ENCODE results near the gene GPD1L. TPM values are rescaled to one million over a fixed set of nuclear protein-coding genes. Genes with fewer than 3 reads are reported as not detected.
A peak's percentile ranks its signal among the peaks of the same experiment; 100 is the strongest.

Gene GPD1L
- total RNA-seq, 3 donors from 2014 or later = 13.3 to 13.8 (median 13.8) TPM

- H3K4me1 Mint-ChIP-seq (ENCODE audit: low read depth) = peaks cover 18% of the 10 kb centered on the region
- peak in 1 of 2 donors; percentile 51 for ATAC-seq
- H3K9me3 Mint-ChIP-seq = no peaks in the 10 kb centered on the region
- H3K36me3 Mint-ChIP-seq (ENCODE audit: insufficient read depth) = peaks cover 13% of the 10 kb centered on the region
- no peak for DNase-seq
- H3K4me3 Mint-ChIP-seq = no peak overlapping the region
- no peaks in the 10 kb centered on the region for H3K27me3 Mint-ChIP-seq (ENCODE audit: low read depth)
Observed at GRCh38 chr3:32138545-32139104, 32.2 kb downstream of the GPD1L start.

GRCh38 chr3:32140943-32141342 is 34.5 kb downstream of the GPD1L start:
- Mint-ChIP-seq H3K27me3 (ENCODE audit: low read depth) (no peaks in the 10 kb centered on the region), H3K4me1 (ENCODE audit: low read depth) (peaks cover 18% of the 10 kb centered on the region), H3K36me3 (ENCODE audit: insufficient read depth) (peaks cover 6% of the 10 kb centered on the region), H3K4me3 (no peak overlapping the region), H3K9me3 (no peaks in the 10 kb centered on the region)
- DNase-seq = no peak
- no peak for ATAC-seq

GRCh38 chr3:32143849-32144757 is 37.7 kb downstream of the GPD1L start:
- H3K4me1 Mint-ChIP-seq (ENCODE audit: low read depth) = peaks cover 2% of the 10 kb centered on the region
- H3K36me3 Mint-ChIP-seq (ENCODE audit: insufficient read depth) = peaks cover 25% of the 10 kb centered on the region
- no peaks in the 10 kb centered on the region for H3K9me3 Mint-ChIP-seq
- H3K27me3 Mint-ChIP-seq (ENCODE audit: low read depth) = no peaks in the 10 kb centered on the region
- no peak overlapping the region for H3K4me3 Mint-ChIP-seq
- peak in 1 of 2 donors; percentile 69 for ATAC-seq
- peak; percentile 29 for DNase-seq

- H3K4me3 Mint-ChIP-seq = no peak overlapping the region
- DNase-seq = no peak
- H3K36me3 Mint-ChIP-seq (ENCODE audit: insufficient read depth) = peaks cover 31% of the 10 kb centered on the region
- no peaks in the 10 kb centered on the region for H3K27me3 Mint-ChIP-seq (ENCODE audit: low read depth)
- H3K9me3 Mint-ChIP-seq = no peaks in the 10 kb centered on the region
- ATAC-seq = no peak
- peaks cover 2% of the 10 kb centered on the region for H3K4me1 Mint-ChIP-seq (ENCODE audit: low read depth)
Observed at GRCh38 chr3:32146746-32147211, 40.4 kb downstream of the GPD1L start.

- no peaks in the 10 kb centered on the region for H3K9me3 Mint-ChIP-seq
- H3K4me1 Mint-ChIP-seq (ENCODE audit: low read depth) = peaks cover 2% of the 10 kb centered on the region
- DNase-seq (no peak), ATAC-seq (no peak)
- H3K27me3 Mint-ChIP-seq (ENCODE audit: low read depth) = no peaks in the 10 kb centered on the region
- H3K36me3 Mint-ChIP-seq (ENCODE audit: insufficient read depth) = peaks cover 36% of the 10 kb centered on the region
- no peak overlapping the region for H3K4me3 Mint-ChIP-seq
Observed at GRCh38 chr3:32147509-32147908, 41.1 kb downstream of the GPD1L start.

GRCh38 chr3:32147933-32148332 is 41.5 kb downstream of the GPD1L start:
- H3K27me3 Mint-ChIP-seq (ENCODE audit: low read depth) = no peaks in the 10 kb centered on the region
- H3K9me3 Mint-ChIP-seq = no peaks in the 10 kb centered on the region
- no peak overlapping the region for H3K4me3 Mint-ChIP-seq
- H3K36me3 Mint-ChIP-seq (ENCODE audit: insufficient read depth) = peaks cover 39% of the 10 kb centered on the region
- H3K4me1 Mint-ChIP-seq (ENCODE audit: low read depth) = peaks cover 2% of the 10 kb centered on the region
- ATAC-seq (no peak), DNase-seq (no peak)

- Mint-ChIP-seq H3K9me3 (no peaks in the 10 kb centered on the region), H3K36me3 (ENCODE audit: insufficient read depth) (peaks cover 39% of the 10 kb centered on the region), H3K4me1 (ENCODE audit: low read depth) (peaks cover 2% of the 10 kb centered on the region), H3K27me3 (ENCODE audit: low read depth) (no peaks in the 10 kb centered on the region), H3K4me3 (no peak overlapping the region)
- ATAC-seq = no peak
- no peak for DNase-seq
Observed at GRCh38 chr3:32148351-32148750, 41.9 kb downstream of the GPD1L start.

- Mint-ChIP-seq H3K4me1 (ENCODE audit: low read depth) (no peaks in the 10 kb centered on the region), H3K9me3 (no peaks in the 10 kb centered on the region), H3K4me3 (no peak overlapping the region), H3K36me3 (ENCODE audit: insufficient read depth) (peaks cover 37% of the 10 kb centered on the region), H3K27me3 (ENCODE audit: low read depth) (no peaks in the 10 kb centered on the region)
- DNase-seq = no peak
- ATAC-seq = no peak
Observed at GRCh38 chr3:32153414-32154204, 47.2 kb downstream of the GPD1L start.

GRCh38 chr3:32154205-32154579 is 47.8 kb downstream of the GPD1L start:
- no peak overlapping the region for H3K4me3 Mint-ChIP-seq
- no peaks in the 10 kb centered on the region for H3K9me3 Mint-ChIP-seq
- H3K4me1 Mint-ChIP-seq (ENCODE audit: low read depth) = no peaks in the 10 kb centered on the region
- DNase-seq (no peak), ATAC-seq (no peak)
- no peaks in the 10 kb centered on the region for H3K27me3 Mint-ChIP-seq (ENCODE audit: low read depth)
- H3K36me3 Mint-ChIP-seq (ENCODE audit: insufficient read depth) = peaks cover 36% of the 10 kb centered on the region

GRCh38 chr3:32155117-32155516 is 48.7 kb downstream of the GPD1L start:
- Mint-ChIP-seq H3K4me1 (ENCODE audit: low read depth) (no peaks in the 10 kb centered on the region), H3K36me3 (ENCODE audit: insufficient read depth) (peaks cover 36% of the 10 kb centered on the region), H3K9me3 (no peaks in the 10 kb centered on the region), H3K27me3 (ENCODE audit: low read depth) (no peaks in the 10 kb centered on the region), H3K4me3 (no peak overlapping the region)
- ATAC-seq (no peak), DNase-seq (no peak)

GRCh38 chr3:32157600-32158264 is 51.3 kb downstream of the GPD1L start:
- no peak overlapping the region for H3K4me3 Mint-ChIP-seq
- no peaks in the 10 kb centered on the region for H3K9me3 Mint-ChIP-seq
- ATAC-seq = no peak

GRCh38 chr3:32160706-32161214 is 54.3 kb downstream of the GPD1L start:
- Mint-ChIP-seq H3K4me3 (no peak overlapping the region), H3K27me3 (ENCODE audit: low read depth) (no peaks in the 10 kb centered on the region), H3K4me1 (ENCODE audit: low read depth) (no peaks in the 10 kb centered on the region), H3K36me3 (ENCODE audit: insufficient read depth) (peaks cover 40% of the 10 kb centered on the region), H3K9me3 (no peaks in the 10 kb centered on the region)
- no peak for DNase-seq
- no peak for ATAC-seq

More at GRCh38 chr3:32157600-32158264, 51.3 kb downstream of the GPD1L start:
- Mint-ChIP-seq H3K27me3 (ENCODE audit: low read depth) (no peaks in the 10 kb centered on the region), H3K36me3 (ENCODE audit: insufficient read depth) (peaks cover 34% of the 10 kb centered on the region), H3K4me1 (ENCODE audit: low read depth) (no peaks in the 10 kb centered on the region)
- DNase-seq = no peak

GRCh38 chr3:32165442-32165841 is 59.0 kb downstream of the GPD1L start:
- H3K4me1 Mint-ChIP-seq (ENCODE audit: low read depth) = no peaks in the 10 kb centered on the region
- DNase-seq (no peak), ATAC-seq (no peak)
- H3K27me3 Mint-ChIP-seq (ENCODE audit: low read depth) = no peaks in the 10 kb centered on the region
- no peak overlapping the region for H3K4me3 Mint-ChIP-seq
- H3K36me3 Mint-ChIP-seq (ENCODE audit: insufficient read depth) = peaks cover 58% of the 10 kb centered on the region
- H3K9me3 Mint-ChIP-seq = peaks cover 4% of the 10 kb centered on the region

GRCh38 chr3:32166654-32167053 is 60.2 kb downstream of the GPD1L start:
- Mint-ChIP-seq H3K36me3 (ENCODE audit: insufficient read depth) (peaks cover 55% of the 10 kb centered on the region), H3K9me3 (peaks cover 9% of the 10 kb centered on the region)

More at GRCh38 chr3:32166654-32167053, 60.2 kb downstream of the GPD1L start:
- ATAC-seq (no peak), DNase-seq (no peak)
- Mint-ChIP-seq H3K4me3 (no peak overlapping the region), H3K27me3 (ENCODE audit: low read depth) (no peaks in the 10 kb centered on the region), H3K4me1 (ENCODE audit: low read depth) (no peaks in the 10 kb centered on the region)

Measured in activated T-cell treated with anti-CD3 and anti-CD28 coated beads, Interleukin-2, amount 50 U/mL, for 4 hours (primary cell).